ENCODE results near the gene PLEKHG2. TPM values are rescaled to one million over a fixed set of nuclear protein-coding genes. Genes with fewer than 3 reads are reported as not detected.

The PLEKHG2 gene
- total and polyA plus RNA-seq, 9 of the 15 experiments (the other 6 are each of a cell fraction or from before 2014, with no cell fraction given): 0.98 to 45.7 (median 9.8) TPM

DNA sequence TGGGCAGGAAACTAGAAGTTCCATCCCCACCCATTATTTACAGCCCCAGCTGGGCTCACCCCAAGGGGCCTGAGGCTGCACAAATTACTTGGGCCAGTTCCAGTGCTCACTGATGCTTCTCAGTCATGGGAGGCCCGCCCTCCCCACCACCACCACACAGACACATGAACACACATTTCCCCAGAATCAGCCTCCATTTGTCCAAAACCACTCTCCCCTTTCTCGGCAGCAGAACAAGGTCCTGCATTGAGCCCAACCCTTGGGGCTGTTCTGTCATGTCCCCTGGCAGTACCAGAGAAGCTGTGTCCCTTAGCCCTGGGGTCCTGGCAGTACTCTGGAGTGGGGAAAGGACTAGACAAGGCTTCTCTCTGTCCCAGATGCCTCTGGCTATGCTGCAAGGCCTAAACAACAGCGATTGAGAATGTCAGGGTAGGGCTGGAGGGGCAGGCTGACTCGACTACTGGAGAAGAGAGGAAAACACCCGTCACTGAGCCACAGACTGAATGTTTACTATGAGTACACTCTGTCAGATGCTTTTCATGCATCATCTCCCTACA, 48.5 kb upstream of the PLEKHG2 start:
- H3K27me3 ChIP-seq (ENCODE audit: control insufficient read depth in 2 of 2, insufficient read depth in 2 of 2, low read length in 2 of 2): no peaks in the 10 kb centered on the region
- TF ChIP-seq BHLHE40 (IDR thresholded peaks at IDR 0.05; ENCODE audit: low read length) (no peak), POLR2A (conservative IDR thresholded peaks at IDR 0.05) (0 out of 2 replicates have a peak, but pooled peaks have one; percentile 17), ZNF41 (CRISPR knock-in tag; conservative IDR thresholded peaks at IDR 0.05) (no peak)
- TF ChIP-seq, protein P1, sequence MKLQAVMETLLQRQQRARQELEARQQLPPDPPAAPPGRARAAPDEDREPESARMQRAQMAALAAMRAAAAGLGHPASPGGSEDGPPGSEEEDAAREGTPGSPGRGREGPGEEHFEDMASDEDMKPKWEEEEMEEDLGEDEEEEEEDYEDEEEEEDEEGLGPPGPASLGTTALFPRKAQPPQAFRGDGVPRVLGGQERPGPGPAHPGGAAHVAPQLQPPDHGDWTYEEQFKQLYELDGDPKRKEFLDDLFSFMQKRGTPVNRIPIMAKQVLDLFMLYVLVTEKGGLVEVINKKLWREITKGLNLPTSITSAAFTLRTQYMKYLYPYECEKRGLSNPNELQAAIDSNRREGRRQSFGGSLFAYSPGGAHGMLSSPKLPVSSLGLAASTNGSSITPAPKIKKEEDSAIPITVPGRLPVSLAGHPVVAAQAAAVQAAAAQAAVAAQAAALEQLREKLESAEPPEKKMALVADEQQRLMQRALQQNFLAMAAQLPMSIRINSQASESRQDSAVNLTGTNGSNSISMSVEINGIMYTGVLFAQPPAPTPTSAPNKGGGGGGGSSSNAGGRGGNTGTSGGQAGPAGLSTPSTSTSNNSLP (IDR thresholded peaks at IDR 0.05; ENCODE audit: borderline replicate concordance, low read depth, low read length): no peak
- H3K4me1 ChIP-seq (replicated peaks in 1 of 2; ENCODE audit: control insufficient read depth in 2 of 2, insufficient read depth in 2 of 2, low read length in 2 of 2): no peaks in the 10 kb centered on the region
- intact Hi-C loops (cut with micrococcal nuclease) (no loop called here), in situ Hi-C loops (cut with MboI) (no loop called here)
- 92% methylated on average over 5 of the region's 5 CpGs for WGBS (ENCODE audit: insufficient coverage, low coverage, missing lambda C conversion rate)
- FAIRE-seq (no peak), ATAC-seq (no peak), DNase-seq (ENCODE audit: extremely low read depth in 1 of 4, low spot score in 3 of 4) (no peak)
- ChIA-PET CTCF (ENCODE audit: low intra/inter-chr PET ratio) (no interaction called here), POLR2A (interaction anchor here (0.8 to 2.3 kb wide), 2 partner anchors 9 to 15 kb away, joined by 3 to 10 read pairs; no protein-coding TSS in a partner anchor)
- no peaks in the 10 kb centered on the region for H4K20me1 ChIP-seq (replicated peaks; ENCODE audit: control insufficient read depth, insufficient read depth, low read length)
- peaks cover 84% of the 10 kb centered on the region for H3K36me3 ChIP-seq (ENCODE audit: control insufficient read depth, insufficient read depth, low read length)
- no peak overlapping the region for H3K27ac ChIP-seq (ENCODE audit: extremely low read depth, low read depth, low read length)
- H3K9me1 ChIP-seq (ENCODE audit: control insufficient read depth, insufficient read depth, low read length): no peaks in the 10 kb centered on the region
- no TSS peak for BruUV-seq (replicated peaks)
- peak overlapping the region in 1 of 2 experiments; percentile 23; a peak in 1 of 4 replicates for H3K9ac ChIP-seq (ENCODE audit: insufficient read depth in 1 of 2, low read depth in 2 of 2, low read length in 2 of 2)
- H3K4me2 ChIP-seq (ENCODE audit: insufficient read depth, low read length): no peak overlapping the region
- H3K4me3 ChIP-seq: no peak overlapping the region
- no peak overlapping the region for H2AFZ ChIP-seq (ENCODE audit: low read depth, low read length)
- peaks cover 9% of the 10 kb centered on the region; the same call in 1 of the 3 replicates for H3K79me2 ChIP-seq (ENCODE audit: control insufficient read depth, insufficient read depth, low read length)
- no peaks in the 10 kb centered on the region for H3K9me3 ChIP-seq (replicated peaks; ENCODE audit: control insufficient read depth, insufficient read depth, low read depth, low read length)
